GM21367 (cell line): ENCODE results near the gene MIA3.
"Not testable (repeated sequence)": the region's sequence is repeated elsewhere in the genome, so short reads cannot be mapped to it uniquely, and the experiment has no call there.

Source experiments
- ATAC-seq: cut with Tn5 transposase; IDR thresholded peaks from one replicate; pipeline ENCODE4 v1.9.1; 2021; ENCODE audit not compliant: unreplicated experiment

The MIA3 gene

GRCh38 chr1:222618001-222618879 is at the start of gene MIA3:
Gene MIA3, plus strand, starts transcription at chr1:222618097. Its CDS starts 14 bp downstream, at chr1:222618111.
- ATAC-seq = peak; percentile 45

- no peak for ATAC-seq
Measured at GRCh38 chr1:222570837-222571236, 47.1 kb upstream of the MIA3 start.

GRCh38 chr1:222579316-222579715 is 38.6 kb upstream of the MIA3 start:
- ATAC-seq = no peak

DNA sequence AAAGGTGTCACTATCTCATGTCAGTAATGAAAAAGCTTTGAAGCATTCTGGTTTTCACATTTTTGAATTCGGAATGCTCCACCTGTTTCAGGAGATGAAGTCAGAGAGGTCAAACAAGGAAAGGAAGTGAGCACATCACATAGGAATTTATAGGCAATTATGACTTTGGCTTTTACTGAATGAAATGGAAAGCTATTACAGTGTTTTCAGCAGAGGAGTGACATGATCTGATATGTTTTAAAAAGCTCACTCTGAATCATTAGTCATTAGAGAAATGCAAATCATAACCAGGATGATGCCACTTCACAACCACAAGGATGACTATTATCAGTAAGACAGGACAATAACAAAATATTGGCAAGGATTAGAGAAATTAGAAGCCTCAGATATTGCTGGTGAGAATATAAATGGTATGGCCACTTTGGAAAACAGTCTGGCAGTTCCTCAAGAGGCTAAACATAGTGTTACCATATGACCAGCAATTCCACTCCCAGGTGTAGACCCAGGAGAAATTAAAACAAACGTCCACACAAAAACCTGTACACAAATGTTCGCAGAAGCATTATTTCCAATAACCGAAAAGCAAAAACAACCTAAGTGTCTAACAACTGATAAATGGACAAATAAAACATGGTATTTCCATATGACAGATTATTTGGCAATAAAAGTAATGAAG is 35.7 kb upstream of the MIA3 start:
- ATAC-seq = peak; percentile 40

DNA sequence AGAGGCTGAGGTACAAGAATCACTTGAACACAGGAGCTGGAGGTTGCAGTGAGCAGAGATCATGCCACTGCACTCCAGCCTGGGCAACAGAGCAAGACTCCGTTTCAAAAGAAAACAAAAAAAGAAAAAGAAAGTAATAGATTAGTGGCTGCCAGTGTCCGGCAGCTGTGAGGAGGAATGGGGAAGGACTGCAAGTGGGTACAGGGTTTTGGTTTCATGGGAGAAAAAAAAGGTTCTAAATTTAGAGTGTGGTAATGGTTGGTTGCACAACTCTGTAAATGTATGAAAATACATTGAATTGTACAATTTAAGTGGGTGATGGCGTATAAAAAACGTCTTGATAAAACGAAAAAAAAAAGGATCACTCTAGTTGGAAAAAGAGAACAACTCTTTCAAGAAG is 34.8 kb upstream of the MIA3 start:
- ATAC-seq = peak; percentile 90

DNA sequence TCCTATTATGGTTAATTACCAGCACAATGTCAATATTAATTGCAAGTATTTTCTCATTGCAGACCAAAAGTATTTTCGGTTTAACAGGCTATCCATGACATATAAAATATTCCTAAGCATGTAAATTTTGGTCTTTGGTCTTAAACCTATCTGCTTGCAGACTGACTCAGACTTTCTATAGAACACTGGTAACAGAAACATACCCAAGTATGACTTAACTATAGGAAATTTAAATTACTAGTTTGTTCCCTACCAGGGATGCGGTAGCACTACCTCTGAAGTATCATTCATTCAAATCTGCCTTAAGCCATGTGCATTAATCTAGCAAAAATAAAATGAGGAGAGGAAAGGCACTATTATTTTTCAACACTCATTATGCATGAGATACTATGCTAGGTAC is 31.1 kb upstream of the MIA3 start:
- ATAC-seq = no peak

DNA sequence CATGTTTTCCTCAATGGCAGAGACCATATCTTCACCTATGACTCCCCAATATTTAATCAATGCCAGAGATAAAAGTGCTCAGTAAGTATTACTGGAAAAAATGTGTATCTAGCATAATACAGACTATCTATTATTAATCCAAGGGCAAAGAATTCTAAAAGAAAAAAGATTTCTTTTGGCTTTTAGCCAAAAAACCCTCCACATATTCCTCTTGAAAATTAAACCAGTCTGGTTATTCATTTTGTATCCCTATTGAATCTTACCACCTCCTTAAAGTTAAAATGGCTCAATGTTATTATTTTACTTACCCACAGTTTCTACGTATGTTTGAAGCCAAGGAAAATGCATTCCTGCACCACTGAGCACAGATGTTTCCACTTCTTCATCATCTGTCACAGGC is 29.8 kb upstream of the MIA3 start:
- no peak for ATAC-seq

DNA sequence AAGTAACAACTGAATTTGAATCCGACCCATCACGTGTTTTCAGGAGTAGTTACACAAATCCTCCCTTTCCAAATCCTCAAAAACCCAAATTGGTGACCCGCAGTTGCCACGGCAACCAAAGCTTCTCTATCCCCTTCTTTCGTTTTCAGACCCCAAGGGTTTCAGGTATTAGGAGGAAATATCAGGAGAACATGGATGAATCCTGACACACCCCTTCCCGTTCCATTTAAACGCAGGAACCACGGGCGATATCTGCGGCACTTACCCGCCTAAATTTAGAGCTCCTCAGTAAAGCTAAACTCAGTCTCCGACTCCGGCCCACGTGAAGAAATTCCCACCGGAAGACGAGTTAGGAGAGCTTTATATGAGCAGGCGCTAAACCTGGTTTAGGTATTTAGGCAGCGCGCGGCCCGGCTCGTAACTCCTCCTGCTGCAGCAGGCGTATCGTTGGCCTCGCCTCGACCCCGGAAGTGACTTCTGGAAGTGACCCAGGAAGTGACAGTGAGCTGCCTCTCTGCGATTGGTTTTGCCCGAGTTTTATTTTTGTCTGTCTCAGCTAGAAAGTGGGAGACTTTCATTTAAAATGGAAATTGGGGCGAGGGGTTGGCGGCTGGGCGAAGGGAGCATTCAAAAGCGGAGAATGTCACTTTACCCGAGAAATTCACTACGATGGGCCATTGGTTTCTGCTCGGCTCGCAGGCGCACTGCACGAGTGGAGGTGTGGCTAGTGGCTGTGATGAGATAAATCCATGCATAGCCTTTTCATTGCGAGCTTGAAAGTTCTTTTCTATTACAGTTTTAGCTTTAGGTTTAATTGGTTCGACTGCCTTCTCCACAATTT is 28.2 kb upstream of the MIA3 start, which contains the start of gene TAF1A:
Gene TAF1A, minus strand, starts transcription at position 472 of the 841 bp plus-strand sequence.
- peak; percentile 97 for ATAC-seq

GRCh38 chr1:222592171-222592570 is 25.7 kb upstream of the MIA3 start:
- no peak for ATAC-seq

DNA sequence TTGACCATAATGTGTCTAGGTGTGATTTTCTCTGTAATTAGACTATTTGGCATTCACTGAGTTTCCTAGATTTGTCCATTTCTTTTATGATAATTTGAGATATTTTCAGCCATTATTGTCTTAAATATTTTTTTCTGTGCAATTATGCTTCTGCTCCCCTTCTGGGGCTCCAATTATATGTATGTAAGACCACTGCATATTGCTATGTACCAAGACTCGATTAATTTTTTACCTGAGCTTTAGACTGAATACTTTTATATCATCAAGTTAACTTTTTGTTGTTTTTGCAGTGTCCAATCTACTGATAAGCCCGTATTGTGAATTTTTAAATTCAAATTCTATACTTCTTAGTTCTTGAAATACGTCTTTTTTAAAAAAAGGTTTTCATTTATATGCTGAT is 23.1 kb upstream of the MIA3 start:
- no peak for ATAC-seq

GRCh38 chr1:222596696-222597095 is 21.2 kb upstream of the MIA3 start:
- no peak for ATAC-seq

DNA sequence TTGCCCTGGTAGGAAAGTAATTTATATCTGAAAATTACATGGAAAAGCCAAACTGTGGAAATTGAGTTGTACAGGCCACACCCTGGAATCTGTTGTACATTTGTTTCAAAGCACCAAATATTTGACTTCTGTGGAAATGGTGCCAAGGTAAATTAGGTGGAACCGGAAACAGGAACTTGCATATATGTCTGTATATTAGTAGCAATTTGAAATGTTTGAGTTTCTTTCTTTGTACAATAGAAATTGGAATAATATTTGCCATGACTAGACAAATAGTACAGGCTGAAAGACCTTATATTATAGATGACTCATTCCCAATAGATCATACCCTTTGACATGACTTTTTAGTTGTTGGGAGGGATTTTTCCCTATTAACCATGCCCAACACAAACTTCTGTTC is 17.6 kb upstream of the MIA3 start:
- no peak for ATAC-seq

DNA sequence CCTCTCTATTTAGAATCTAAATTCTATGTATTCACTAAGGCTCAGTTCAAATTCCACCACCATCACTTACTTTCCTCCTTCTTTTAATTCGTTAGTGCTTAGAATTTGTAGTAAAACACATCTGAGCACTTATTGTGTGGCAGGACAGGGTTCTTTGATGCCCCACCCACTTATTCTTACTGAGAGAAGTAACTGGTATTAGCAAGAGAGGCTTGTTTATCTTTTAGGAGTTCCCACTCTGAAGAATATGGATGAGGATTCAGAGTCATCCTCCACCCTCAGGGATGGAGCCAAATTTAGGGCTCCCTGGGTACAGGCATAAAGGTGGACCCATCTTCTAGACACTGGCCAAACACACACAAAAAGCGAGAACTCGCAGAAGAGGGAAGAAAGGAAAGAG is 16.6 kb upstream of the MIA3 start:
- no peak for ATAC-seq

DNA sequence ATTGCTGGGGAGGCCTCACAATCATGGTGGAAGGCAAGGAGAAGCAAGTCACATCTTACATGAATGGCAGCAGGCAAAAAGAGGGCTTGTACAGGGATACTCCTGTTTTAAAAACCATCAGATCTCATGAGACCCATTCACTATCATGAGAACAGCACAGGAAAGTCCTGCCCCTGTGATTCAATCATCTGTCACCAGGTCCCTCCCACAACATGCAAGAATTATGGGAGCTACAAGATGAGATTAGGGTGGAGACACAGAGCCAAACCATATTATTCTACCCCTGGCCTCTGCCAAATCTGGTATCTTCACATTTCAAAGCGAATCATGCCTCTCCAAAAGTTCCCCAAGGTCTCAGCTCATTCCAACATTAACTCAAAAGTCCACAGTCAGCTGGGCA is 11.1 kb upstream of the MIA3 start:
- ATAC-seq = no peak

- not testable (repeated sequence) for ATAC-seq
Measured at GRCh38 chr1:222609111-222609510, 8.8 kb upstream of the MIA3 start.

GRCh38 chr1:222610728-222611127 is 7.2 kb upstream of the MIA3 start:
- no peak for ATAC-seq

- no peak for ATAC-seq
Measured at GRCh38 chr1:222613627-222614026, 4.3 kb upstream of the MIA3 start.

- no peak for ATAC-seq
Measured at GRCh38 chr1:222616525-222616924, 1.4 kb upstream of the MIA3 start.

GRCh38 chr1:222617367-222617951 is 438 bp upstream of the MIA3 start:
- ATAC-seq = peak; percentile 83

GRCh38 chr1:222618880-222619596 is 1.1 kb downstream of the MIA3 start:
- ATAC-seq = no peak
